ENCODE measurements around the gene LCTL.

GRCh38 chr15:66574596-66574950, 8.8 kb upstream of the LCTL start:
- TF ChIP-seq CTCF (IDR thresholded peaks at IDR 0.05) (no peak), POLR2AphosphoS5 (IDR thresholded peaks at IDR 0.05) (no peak), POLR2A (IDR thresholded peaks at IDR 0.05) (no peak), EP300 (IDR thresholded peaks at IDR 0.05) (no peak)

Measured in sigmoid colon (tissue), 4 donors.